ENCODE results near the gene PROC.

Gene PROC

GRCh38 chr2:127463155-127463991 lies 45.1 kb downstream of the PROC start:
- DNase-seq = no peak

GRCh38 chr2:127464470-127465257 lies 46.4 kb downstream of the PROC start:
- no peak for DNase-seq

GRCh38 chr2:127465258-127465657 lies 47.0 kb downstream of the PROC start:
- no peak for DNase-seq

GRCh38 chr2:127469051-127469450 lies 50.8 kb downstream of the PROC start:
- no peak for DNase-seq

- DNase-seq = no peak
Observed at GRCh38 chr2:127469974-127470373, 51.7 kb downstream of the PROC start.

- no peak for DNase-seq
Observed at GRCh38 chr2:127471286-127471988, 53.2 kb downstream of the PROC start.

GRCh38 chr2:127472268-127472667 lies 54.0 kb downstream of the PROC start:
- no peak for DNase-seq

GRCh38 chr2:127475788-127476187 lies 57.6 kb downstream of the PROC start:
- DNase-seq = no peak
